Measurements from ENCODE around the gene GIMAP4.

GIMAP4 gene

GRCh38 chr7:150538259-150538658 lies 28.9 kb upstream of the GIMAP4 start:
- no peak for TF ChIP-seq CTCF (IDR thresholded peaks at IDR 0.05)

GRCh38 chr7:150553163-150553562 lies 14.0 kb upstream of the GIMAP4 start:
- no peak overlapping the region for H3K4me3 ChIP-seq (ENCODE audit: low read depth in 1 of 2, low read length in 1 of 2)
- no peaks in the 10 kb centered on the region for H3K27me3 ChIP-seq
- H3K27ac ChIP-seq, result no peak overlapping the region

More at GRCh38 chr7:150538259-150538658, 28.9 kb upstream of the GIMAP4 start:
- peaks cover 8% of the 10 kb centered on the region for H3K9me3 ChIP-seq
- no peaks in the 10 kb centered on the region for H3K27me3 ChIP-seq
- no peaks in the 10 kb centered on the region for H3K36me3 ChIP-seq
- H3K27ac ChIP-seq, result no peak overlapping the region
- no peak overlapping the region for H3K4me3 ChIP-seq (ENCODE audit: low read depth in 1 of 2, low read length in 1 of 2)
- H3K4me1 ChIP-seq (ENCODE audit: control insufficient read depth in 1 of 2, insufficient read depth in 1 of 2, low read depth in 1 of 2, low read length in 1 of 2), result no peaks in the 10 kb centered on the region

GRCh38 chr7:150556521-150557138 lies 10.6 kb upstream of the GIMAP4 start:
- H3K27ac ChIP-seq, result no peak overlapping the region
- no peak overlapping the region for H3K4me3 ChIP-seq (ENCODE audit: low read depth in 1 of 2, low read length in 1 of 2)
- no peak for TF ChIP-seq CTCF (IDR thresholded peaks at IDR 0.05)
- no peaks in the 10 kb centered on the region for H3K27me3 ChIP-seq
- no peaks in the 10 kb centered on the region for H3K4me1 ChIP-seq (ENCODE audit: control insufficient read depth in 1 of 2, insufficient read depth in 1 of 2, low read depth in 1 of 2, low read length in 1 of 2)
- peaks cover 9% of the 10 kb centered on the region for H3K9me3 ChIP-seq
- H3K36me3 ChIP-seq, result no peaks in the 10 kb centered on the region

More at GRCh38 chr7:150553163-150553562, 14.0 kb upstream of the GIMAP4 start:
- Histone ChIP-seq H3K9me3 (no peaks in the 10 kb centered on the region), H3K36me3 (no peaks in the 10 kb centered on the region), H3K4me1 (ENCODE audit: control insufficient read depth in 1 of 2, insufficient read depth in 1 of 2, low read depth in 1 of 2, low read length in 1 of 2) (no peaks in the 10 kb centered on the region)
- TF ChIP-seq CTCF (IDR thresholded peaks at IDR 0.05), result no peak

- H3K4me1 ChIP-seq (ENCODE audit: control insufficient read depth in 1 of 2, insufficient read depth in 1 of 2, low read depth in 1 of 2, low read length in 1 of 2), result no peaks in the 10 kb centered on the region
- no peak for TF ChIP-seq CTCF (IDR thresholded peaks at IDR 0.05)
- H3K27ac ChIP-seq, result no peak overlapping the region
- H3K27me3 ChIP-seq, result no peaks in the 10 kb centered on the region
- peaks cover 9% of the 10 kb centered on the region for H3K9me3 ChIP-seq
- H3K36me3 ChIP-seq, result no peaks in the 10 kb centered on the region
- H3K4me3 ChIP-seq (ENCODE audit: low read depth in 1 of 2, low read length in 1 of 2), result no peak overlapping the region
Measured at GRCh38 chr7:150560486-150560885, 6.7 kb upstream of the GIMAP4 start.

GRCh38 chr7:150562919-150563318 lies 4.3 kb upstream of the GIMAP4 start:
- no peaks in the 10 kb centered on the region for H3K27me3 ChIP-seq
- H3K27ac ChIP-seq, result no peak overlapping the region
- H3K36me3 ChIP-seq, result no peaks in the 10 kb centered on the region
- no peak for TF ChIP-seq CTCF (IDR thresholded peaks at IDR 0.05)
- H3K4me1 ChIP-seq (ENCODE audit: control insufficient read depth in 1 of 2, insufficient read depth in 1 of 2, low read depth in 1 of 2, low read length in 1 of 2), result peaks cover 19 to 21% of the 10 kb centered on the region in 2 experiments
- no peak overlapping the region for H3K4me3 ChIP-seq (ENCODE audit: low read depth in 1 of 2, low read length in 1 of 2)
- H3K9me3 ChIP-seq, result peaks cover 9% of the 10 kb centered on the region
